ENCODE results near the gene NTRK3. TPM values are rescaled to one million over a fixed set of nuclear protein-coding genes. Genes with fewer than 3 reads are reported as not detected.

The NTRK3 gene
- total RNA-seq, 2 experiments from 2014 or later, result 0.78 TPM; not detected in 1

GRCh38 chr15:88252441-88252840 lies 4.1 kb downstream of the NTRK3 start:
- H3K4me3 Mint-ChIP-seq, result no peak overlapping the region
- H3K36me3 ChIP-seq (ENCODE audit: insufficient read depth, low read length), result no peaks in the 10 kb centered on the region
- peaks cover 53% of the 10 kb centered on the region for H3K27me3 Mint-ChIP-seq
- H3K4me1 Mint-ChIP-seq (ENCODE audit: low read depth), result peaks cover 15% of the 10 kb centered on the region
- no peaks in the 10 kb centered on the region for H3K9me3 Mint-ChIP-seq
- CTCF ChIA-PET, result no interaction called here
- H3K9me3 ChIP-seq (ENCODE audit: control insufficient read depth in 1 of 2, insufficient read depth in 1 of 2, low read length in 2 of 2), result peaks cover 0 to 10% of the 10 kb centered on the region in 2 experiments
- no peak for DNase-seq
- TF ChIP-seq CTCF (IDR thresholded peaks at IDR 0.05), result no peak
- POLR2A ChIA-PET, result no interaction called here
- no peaks in the 10 kb centered on the region for H3K36me3 Mint-ChIP-seq (ENCODE audit: low read depth)
- H3K27ac ChIP-seq (ENCODE audit: low read depth in 1 of 2, low read length in 2 of 2), result no peak overlapping the region
- no peak overlapping the region for H3K27ac Mint-ChIP-seq
- intact Hi-C loops (cut with DNase I, micrococcal nuclease), result no loop called here
- no peak overlapping the region for H3K4me3 ChIP-seq (ENCODE audit: low read length)
- ATAC-seq (ENCODE audit: poor library complexity), result no peak
- H3K4me1 ChIP-seq (ENCODE audit: insufficient read depth, low read length), result peaks cover 16% of the 10 kb centered on the region
- H3K27me3 ChIP-seq (ENCODE audit: control insufficient read depth in 1 of 2, insufficient read depth in 2 of 2, low read length in 2 of 2), result peaks cover 21 to 31% of the 10 kb centered on the region in 2 experiments

GRCh38 chr15:88250826-88251225 lies 5.7 kb downstream of the NTRK3 start:
- intact Hi-C loops (cut with DNase I, micrococcal nuclease), result no loop called here
- DNase-seq (no peak), ATAC-seq (ENCODE audit: poor library complexity) (no peak)
- Histone ChIP-seq H3K4me1 (ENCODE audit: insufficient read depth, low read length) (peaks cover 15% of the 10 kb centered on the region), H3K9me3 (ENCODE audit: control insufficient read depth in 1 of 2, insufficient read depth in 1 of 2, low read length in 2 of 2) (peaks cover 0 to 10% of the 10 kb centered on the region in 2 experiments), H3K4me3 (ENCODE audit: low read length) (no peak overlapping the region), H3K36me3 (ENCODE audit: insufficient read depth, low read length) (no peaks in the 10 kb centered on the region), H3K27ac (ENCODE audit: low read depth in 1 of 2, low read length in 2 of 2) (no peak overlapping the region), H3K27me3 (ENCODE audit: control insufficient read depth in 1 of 2, insufficient read depth in 2 of 2, low read length in 2 of 2) (peaks cover 21 to 27% of the 10 kb centered on the region in 2 experiments)
- CTCF ChIA-PET, result interaction anchor here (1.3 kb wide), 1 partner anchor 24 kb away, joined by 3 read pairs; no protein-coding TSS in a partner anchor
- Mint-ChIP-seq H3K4me1 (ENCODE audit: low read depth) (peaks cover 19% of the 10 kb centered on the region), H3K9me3 (no peaks in the 10 kb centered on the region), H3K36me3 (ENCODE audit: low read depth) (no peaks in the 10 kb centered on the region), H3K4me3 (no peak overlapping the region), H3K27ac (no peak overlapping the region), H3K27me3 (peaks cover 51% of the 10 kb centered on the region)
- no peak for TF ChIP-seq CTCF (IDR thresholded peaks at IDR 0.05)
- POLR2A ChIA-PET, result no interaction called here

GRCh38 chr15:88249220-88249619 lies 7.3 kb downstream of the NTRK3 start:
- Histone ChIP-seq H3K4me1 (ENCODE audit: insufficient read depth, low read length) (peaks cover 7% of the 10 kb centered on the region), H3K9me3 (ENCODE audit: control insufficient read depth in 1 of 2, insufficient read depth in 1 of 2, low read length in 2 of 2) (peaks cover 0 to 6% of the 10 kb centered on the region in 2 experiments), H3K36me3 (ENCODE audit: insufficient read depth, low read length) (no peaks in the 10 kb centered on the region), H3K27ac (ENCODE audit: low read depth in 1 of 2, low read length in 2 of 2) (no peak overlapping the region), H3K4me3 (ENCODE audit: low read length) (no peak overlapping the region), H3K27me3 (ENCODE audit: control insufficient read depth in 1 of 2, insufficient read depth in 2 of 2, low read length in 2 of 2) (peaks cover 8 to 16% of the 10 kb centered on the region in 2 experiments)
- CTCF ChIA-PET, result no interaction called here
- POLR2A ChIA-PET, result no interaction called here
- no peak overlapping the region for H3K4me3 Mint-ChIP-seq
- H3K4me1 Mint-ChIP-seq (ENCODE audit: low read depth), result peaks cover 11% of the 10 kb centered on the region
- intact Hi-C loops (cut with DNase I, micrococcal nuclease), result loop anchor here in 1 of 2 experiments (5.0 to 10.0 kb wide), 3 partner anchors 413 to 1624 kb away; no protein-coding TSS in a partner anchor
- H3K9me3 Mint-ChIP-seq, result no peaks in the 10 kb centered on the region
- H3K27me3 Mint-ChIP-seq, result peaks cover 37% of the 10 kb centered on the region
- no peak for ATAC-seq (ENCODE audit: poor library complexity)
- H3K36me3 Mint-ChIP-seq (ENCODE audit: low read depth), result no peaks in the 10 kb centered on the region
- no peak for TF ChIP-seq CTCF (IDR thresholded peaks at IDR 0.05)
- H3K27ac Mint-ChIP-seq, result no peak overlapping the region
- no peak for DNase-seq

Data from CD4-positive, alpha-beta T cell (primary cell).